Measurements from ENCODE around the gene POU2F1. TPM values are rescaled to one million over a fixed set of nuclear protein-coding genes. Genes with fewer than 3 reads are reported as not detected.
"Not testable (repeated sequence)": the region's sequence is repeated elsewhere in the genome, so short reads cannot be mapped to it uniquely, and the experiment has no call there.

The POU2F1 gene
- polyA plus RNA-seq, 1 donor from 2014 or later, result 10.9 TPM

DNA sequence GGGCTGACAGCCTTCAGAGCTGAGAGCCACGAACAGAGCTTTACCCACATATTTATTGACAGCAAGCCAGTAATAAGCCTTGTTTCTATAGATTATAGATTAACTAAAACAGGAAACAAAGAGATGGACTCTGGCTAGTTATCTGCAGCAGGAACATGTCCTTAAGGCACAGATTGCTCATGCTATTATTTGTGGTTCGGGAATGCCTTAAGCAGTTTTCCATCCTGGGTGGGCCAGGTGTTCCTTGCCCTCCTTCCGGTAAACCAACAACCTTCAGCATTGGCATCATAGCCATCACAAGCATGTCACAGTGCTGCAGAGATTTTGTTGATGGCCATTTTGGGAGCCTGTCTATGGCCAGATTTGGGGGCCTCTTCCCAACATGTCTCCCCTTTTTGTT is 96.8 kb downstream of the POU2F1 start:
- H2AFZ ChIP-seq (ENCODE audit: low read depth, low read length), result no peak overlapping the region
- no peaks in the 10 kb centered on the region for H3K27me3 ChIP-seq (ENCODE audit: insufficient read depth, low read depth, low read length)
- no peaks in the 10 kb centered on the region for H3K36me3 ChIP-seq (ENCODE audit: insufficient read depth, low read length)
- H3K9me3 ChIP-seq (ENCODE audit: low read length), result peaks cover 1% of the 10 kb centered on the region
- H3K27ac ChIP-seq (ENCODE audit: low read length), result no peak overlapping the region
- no peak overlapping the region for H3K4me3 ChIP-seq (ENCODE audit: low read length)
- no peaks in the 10 kb centered on the region for H4K20me1 ChIP-seq (ENCODE audit: insufficient read depth)
- H3K79me2 ChIP-seq (replicated peaks; ENCODE audit: insufficient read depth, low read length), result peaks cover 25% of the 10 kb centered on the region
- H3K9me2 ChIP-seq (ENCODE audit: insufficient read depth, low read length), result no peaks in the 10 kb centered on the region
- H3K4me2 ChIP-seq (ENCODE audit: low read length), result no peak overlapping the region
- no peaks in the 10 kb centered on the region for H3F3A ChIP-seq (ENCODE audit: insufficient read depth, low read length, poor library complexity, severe bottlenecking)
- TF ChIP-seq EZH2 (IDR thresholded peaks at IDR 0.05; ENCODE audit: borderline replicate concordance, insufficient read depth, low read length, poor library complexity, severe bottlenecking) (no peak), MXI1 (conservative IDR thresholded peaks at IDR 0.05; ENCODE audit: poor library complexity, severe bottlenecking) (no peak), POLR2AphosphoS5 (IDR thresholded peaks at IDR 0.05) (no peak), EP300 (conservative IDR thresholded peaks at IDR 0.05; ENCODE audit: poor library complexity, severe bottlenecking) (no peak), TAF1 (IDR thresholded peaks at IDR 0.05; ENCODE audit: low read depth) (no peak), RAD21 (conservative IDR thresholded peaks at IDR 0.05) (no peak)
- TF ChIP-seq, protein P1, sequence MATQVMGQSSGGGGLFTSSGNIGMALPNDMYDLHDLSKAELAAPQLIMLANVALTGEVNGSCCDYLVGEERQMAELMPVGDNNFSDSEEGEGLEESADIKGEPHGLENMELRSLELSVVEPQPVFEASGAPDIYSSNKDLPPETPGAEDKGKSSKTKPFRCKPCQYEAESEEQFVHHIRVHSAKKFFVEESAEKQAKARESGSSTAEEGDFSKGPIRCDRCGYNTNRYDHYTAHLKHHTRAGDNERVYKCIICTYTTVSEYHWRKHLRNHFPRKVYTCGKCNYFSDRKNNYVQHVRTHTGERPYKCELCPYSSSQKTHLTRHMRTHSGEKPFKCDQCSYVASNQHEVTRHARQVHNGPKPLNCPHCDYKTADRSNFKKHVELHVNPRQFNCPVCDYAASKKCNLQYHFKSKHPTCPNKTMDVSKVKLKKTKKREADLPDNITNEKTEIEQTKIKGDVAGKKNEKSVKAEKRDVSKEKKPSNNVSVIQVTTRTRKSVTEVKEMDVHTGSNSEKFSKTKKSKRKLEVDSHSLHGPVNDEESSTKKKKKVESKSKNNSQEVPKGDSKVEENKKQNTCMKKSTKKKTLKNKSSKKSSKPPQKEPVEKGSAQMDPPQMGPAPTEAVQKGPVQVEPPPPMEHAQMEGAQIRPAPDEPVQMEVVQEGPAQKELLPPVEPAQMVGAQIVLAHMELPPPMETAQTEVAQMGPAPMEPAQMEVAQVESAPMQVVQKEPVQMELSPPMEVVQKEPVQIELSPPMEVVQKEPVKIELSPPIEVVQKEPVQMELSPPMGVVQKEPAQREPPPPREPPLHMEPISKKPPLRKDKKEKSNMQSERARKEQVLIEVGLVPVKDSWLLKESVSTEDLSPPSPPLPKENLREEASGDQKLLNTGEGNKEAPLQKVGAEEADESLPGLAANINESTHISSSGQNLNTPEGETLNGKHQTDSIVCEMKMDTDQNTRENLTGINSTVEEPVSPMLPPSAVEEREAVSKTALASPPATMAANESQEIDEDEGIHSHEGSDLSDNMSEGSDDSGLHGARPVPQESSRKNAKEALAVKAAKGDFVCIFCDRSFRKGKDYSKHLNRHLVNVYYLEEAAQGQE (IDR thresholded peaks at IDR 0.05; ENCODE audit: borderline replicate concordance), result no peak
- TF ChIP-seq, protein P2, sequence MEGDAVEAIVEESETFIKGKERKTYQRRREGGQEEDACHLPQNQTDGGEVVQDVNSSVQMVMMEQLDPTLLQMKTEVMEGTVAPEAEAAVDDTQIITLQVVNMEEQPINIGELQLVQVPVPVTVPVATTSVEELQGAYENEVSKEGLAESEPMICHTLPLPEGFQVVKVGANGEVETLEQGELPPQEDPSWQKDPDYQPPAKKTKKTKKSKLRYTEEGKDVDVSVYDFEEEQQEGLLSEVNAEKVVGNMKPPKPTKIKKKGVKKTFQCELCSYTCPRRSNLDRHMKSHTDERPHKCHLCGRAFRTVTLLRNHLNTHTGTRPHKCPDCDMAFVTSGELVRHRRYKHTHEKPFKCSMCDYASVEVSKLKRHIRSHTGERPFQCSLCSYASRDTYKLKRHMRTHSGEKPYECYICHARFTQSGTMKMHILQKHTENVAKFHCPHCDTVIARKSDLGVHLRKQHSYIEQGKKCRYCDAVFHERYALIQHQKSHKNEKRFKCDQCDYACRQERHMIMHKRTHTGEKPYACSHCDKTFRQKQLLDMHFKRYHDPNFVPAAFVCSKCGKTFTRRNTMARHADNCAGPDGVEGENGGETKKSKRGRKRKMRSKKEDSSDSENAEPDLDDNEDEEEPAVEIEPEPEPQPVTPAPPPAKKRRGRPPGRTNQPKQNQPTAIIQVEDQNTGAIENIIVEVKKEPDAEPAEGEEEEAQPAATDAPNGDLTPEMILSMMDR (IDR thresholded peaks at IDR 0.05; ENCODE audit: poor library complexity, severe bottlenecking), result no peak
- no peak overlapping the region for H3K9ac ChIP-seq (ENCODE audit: low read length)

GRCh38 chr1:167319206-167319605 is 98.5 kb downstream of the POU2F1 start:
- not testable (repeated sequence) for H3K36me3 ChIP-seq (ENCODE audit: insufficient read depth, low read length); H3K27me3 ChIP-seq (ENCODE audit: insufficient read depth, low read depth, low read length); H3K9me3 ChIP-seq (ENCODE audit: low read length); H3K4me3 ChIP-seq (ENCODE audit: low read length); H2AFZ ChIP-seq (ENCODE audit: low read depth, low read length); H3K27ac ChIP-seq (ENCODE audit: low read length); H4K20me1 ChIP-seq (ENCODE audit: insufficient read depth); H3K9me2 ChIP-seq (ENCODE audit: insufficient read depth, low read length); H3F3A ChIP-seq (ENCODE audit: insufficient read depth, low read length, poor library complexity, severe bottlenecking); H3K9ac ChIP-seq (ENCODE audit: low read length); H3K4me2 ChIP-seq (ENCODE audit: low read length)
- peaks cover 14% of the 10 kb centered on the region for H3K79me2 ChIP-seq (replicated peaks; ENCODE audit: insufficient read depth, low read length)

GRCh38 chr1:167322483-167322882 is 101.8 kb downstream of the POU2F1 start:
- Histone ChIP-seq H3K9me2 (ENCODE audit: insufficient read depth, low read length) (no peaks in the 10 kb centered on the region), H3K9ac (ENCODE audit: low read length) (no peak overlapping the region), H3K27me3 (ENCODE audit: insufficient read depth, low read depth, low read length) (no peaks in the 10 kb centered on the region), H3K4me3 (ENCODE audit: low read length) (no peak overlapping the region), H4K20me1 (ENCODE audit: insufficient read depth) (no peaks in the 10 kb centered on the region), H3K4me2 (ENCODE audit: low read length) (no peak overlapping the region), H2AFZ (ENCODE audit: low read depth, low read length) (no peak overlapping the region), H3K79me2 (replicated peaks; ENCODE audit: insufficient read depth, low read length) (peaks cover 4% of the 10 kb centered on the region), H3F3A (ENCODE audit: insufficient read depth, low read length, poor library complexity, severe bottlenecking) (no peaks in the 10 kb centered on the region), H3K36me3 (ENCODE audit: insufficient read depth, low read length) (no peaks in the 10 kb centered on the region), H3K27ac (ENCODE audit: low read length) (no peak overlapping the region), H3K9me3 (ENCODE audit: low read length) (peaks cover 5% of the 10 kb centered on the region)
- TF ChIP-seq TAF1 (IDR thresholded peaks at IDR 0.05; ENCODE audit: low read depth), result no peak
- no peak for TF ChIP-seq POLR2AphosphoS5 (IDR thresholded peaks at IDR 0.05)
- no peak for TF ChIP-seq MXI1 (conservative IDR thresholded peaks at IDR 0.05; ENCODE audit: poor library complexity, severe bottlenecking)
- TF ChIP-seq SMC3 (conservative IDR thresholded peaks at IDR 0.05; ENCODE audit: poor library complexity), result no peak
- TF ChIP-seq, protein P1 (IDR thresholded peaks at IDR 0.05; ENCODE audit: borderline replicate concordance), result no peak
- no peak for TF ChIP-seq RAD21 (conservative IDR thresholded peaks at IDR 0.05)
- no peak for TF ChIP-seq EP300 (conservative IDR thresholded peaks at IDR 0.05; ENCODE audit: poor library complexity, severe bottlenecking)
- TF ChIP-seq, protein P2 (IDR thresholded peaks at IDR 0.05; ENCODE audit: poor library complexity, severe bottlenecking), result no peak
